Ishikawa (cell line): ENCODE measurements around the gene APBB3.

Experiments used
- CEBPB ChIP-seq: IDR thresholded peaks from 2 replicates; pipeline ENCODE4 v1.6.1; 2012
- CREB1 ChIP-seq: IDR thresholded peaks from 2 replicates; pipeline ENCODE4 v1.6.1; 2012; ENCODE audit warnings: low read depth
- EGR1 ChIP-seq: IDR thresholded peaks from 2 replicates; pipeline ENCODE4 v1.6.1; 2012
- EP300 ChIP-seq: IDR thresholded peaks from 2 replicates; pipeline ENCODE4 v1.6.1; 2012; ENCODE audit warnings: borderline replicate concordance
- FOXM1 ChIP-seq: IDR thresholded peaks from 2 replicates; pipeline ENCODE4 v1.6.1; 2012; ENCODE audit warnings: low read depth, borderline replicate concordance
- NFIC ChIP-seq: IDR thresholded peaks from 2 replicates; pipeline ENCODE4 v1.6.1; 2012
- RAD21 ChIP-seq: IDR thresholded peaks from 2 replicates; pipeline ENCODE4 v1.6.1; 2012; ENCODE audit warnings: low read depth
- TAF1 ChIP-seq: IDR thresholded peaks from 2 replicates; pipeline ENCODE4 v1.6.1; 2012; ENCODE audit warnings: low read depth, mild to moderate bottlenecking
- TCF12 ChIP-seq: IDR thresholded peaks from 2 replicates; pipeline ENCODE4 v1.6.1; 2012; ENCODE audit warnings: low read depth
- TEAD4 ChIP-seq: IDR thresholded peaks from 2 replicates; pipeline ENCODE4 v1.6.1; 2012
- YY1 ChIP-seq: IDR thresholded peaks from 2 replicates; pipeline ENCODE4 v1.6.1; 2012; ENCODE audit warnings: low read depth
- ZBTB7A ChIP-seq: IDR thresholded peaks from 2 replicates; pipeline ENCODE4 v1.6.1; 2012; ENCODE audit warnings: low read depth
- TF ChIP-seq, protein P1 (sequence below): IDR thresholded peaks from 2 replicates; pipeline ENCODE4 v1.6.1; 2012; ENCODE audit warnings: low read depth, mild to moderate bottlenecking
- TF ChIP-seq, protein P2 (sequence below): IDR thresholded peaks from 2 replicates; pipeline ENCODE4 v1.6.1; 2012
- TF ChIP-seq, protein P3 (sequence below): IDR thresholded peaks from 2 replicates; pipeline ENCODE4 v1.6.1; 2012

APBB3 gene

DNA sequence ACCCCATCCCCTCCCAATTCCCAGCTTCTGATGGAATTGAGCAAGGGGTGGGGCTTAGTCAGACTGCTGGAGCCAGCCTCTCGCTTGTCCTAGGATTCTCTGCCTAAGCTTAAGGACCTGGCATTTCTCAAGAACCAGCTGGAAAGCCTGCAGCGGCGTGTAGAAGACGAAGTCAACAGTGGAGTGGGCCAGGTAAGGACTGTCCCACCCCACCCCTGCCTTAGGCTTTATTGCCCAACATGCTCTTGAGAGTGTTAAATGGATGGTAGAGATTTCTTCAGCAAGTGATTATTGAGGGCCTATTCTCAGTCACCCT lies 1.3 kb upstream of the APBB3 start:
- TF ChIP-seq, protein P1, sequence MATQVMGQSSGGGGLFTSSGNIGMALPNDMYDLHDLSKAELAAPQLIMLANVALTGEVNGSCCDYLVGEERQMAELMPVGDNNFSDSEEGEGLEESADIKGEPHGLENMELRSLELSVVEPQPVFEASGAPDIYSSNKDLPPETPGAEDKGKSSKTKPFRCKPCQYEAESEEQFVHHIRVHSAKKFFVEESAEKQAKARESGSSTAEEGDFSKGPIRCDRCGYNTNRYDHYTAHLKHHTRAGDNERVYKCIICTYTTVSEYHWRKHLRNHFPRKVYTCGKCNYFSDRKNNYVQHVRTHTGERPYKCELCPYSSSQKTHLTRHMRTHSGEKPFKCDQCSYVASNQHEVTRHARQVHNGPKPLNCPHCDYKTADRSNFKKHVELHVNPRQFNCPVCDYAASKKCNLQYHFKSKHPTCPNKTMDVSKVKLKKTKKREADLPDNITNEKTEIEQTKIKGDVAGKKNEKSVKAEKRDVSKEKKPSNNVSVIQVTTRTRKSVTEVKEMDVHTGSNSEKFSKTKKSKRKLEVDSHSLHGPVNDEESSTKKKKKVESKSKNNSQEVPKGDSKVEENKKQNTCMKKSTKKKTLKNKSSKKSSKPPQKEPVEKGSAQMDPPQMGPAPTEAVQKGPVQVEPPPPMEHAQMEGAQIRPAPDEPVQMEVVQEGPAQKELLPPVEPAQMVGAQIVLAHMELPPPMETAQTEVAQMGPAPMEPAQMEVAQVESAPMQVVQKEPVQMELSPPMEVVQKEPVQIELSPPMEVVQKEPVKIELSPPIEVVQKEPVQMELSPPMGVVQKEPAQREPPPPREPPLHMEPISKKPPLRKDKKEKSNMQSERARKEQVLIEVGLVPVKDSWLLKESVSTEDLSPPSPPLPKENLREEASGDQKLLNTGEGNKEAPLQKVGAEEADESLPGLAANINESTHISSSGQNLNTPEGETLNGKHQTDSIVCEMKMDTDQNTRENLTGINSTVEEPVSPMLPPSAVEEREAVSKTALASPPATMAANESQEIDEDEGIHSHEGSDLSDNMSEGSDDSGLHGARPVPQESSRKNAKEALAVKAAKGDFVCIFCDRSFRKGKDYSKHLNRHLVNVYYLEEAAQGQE = no peak
- TF ChIP-seq YY1 (no peak), ZBTB7A (no peak)

DNA sequence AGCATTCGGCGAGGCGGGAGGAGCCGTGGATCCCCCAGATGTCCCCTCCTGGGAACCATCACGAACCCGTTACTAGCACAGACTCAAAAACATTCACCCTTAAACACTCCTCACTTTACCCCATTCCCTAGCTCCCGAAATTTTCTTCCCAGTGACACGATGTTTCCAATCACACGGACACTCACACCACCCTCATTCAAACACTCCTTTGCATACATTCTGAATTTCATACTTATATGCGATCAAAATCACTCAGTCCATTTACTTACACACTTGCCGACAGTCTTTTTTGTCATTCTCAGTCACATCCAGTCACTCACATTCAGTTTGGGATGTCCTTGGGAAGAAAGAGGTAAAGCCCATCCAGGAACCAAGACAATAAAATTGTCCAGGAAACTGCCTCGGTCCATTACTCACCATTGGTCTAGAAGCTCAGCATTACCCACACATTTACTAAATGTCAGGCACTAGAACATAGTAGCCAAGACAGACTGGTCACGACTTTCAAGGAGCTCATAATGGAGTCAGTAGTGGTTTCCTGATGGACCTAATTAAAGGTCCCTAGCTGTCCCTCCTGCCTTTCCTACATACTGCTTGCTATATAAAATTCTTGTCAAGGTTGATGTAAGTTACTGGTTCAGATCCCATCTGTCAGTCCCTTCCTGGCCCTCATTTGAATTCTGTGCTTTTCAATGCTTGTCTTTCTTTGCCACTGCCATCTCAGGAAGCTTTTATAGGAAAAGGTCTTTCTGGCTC lies 804 bp upstream of the APBB3 start:
- no peak for TF ChIP-seq YY1
- TF ChIP-seq, protein P2, sequence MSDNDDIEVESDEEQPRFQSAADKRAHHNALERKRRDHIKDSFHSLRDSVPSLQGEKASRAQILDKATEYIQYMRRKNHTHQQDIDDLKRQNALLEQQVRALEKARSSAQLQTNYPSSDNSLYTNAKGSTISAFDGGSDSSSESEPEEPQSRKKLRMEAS = no peak
- no peak for TF ChIP-seq FOXM1
- TF ChIP-seq CEBPB = no peak
- no peak for TF ChIP-seq TCF12
- TF ChIP-seq EP300 = no peak
- TF ChIP-seq, protein P3, sequence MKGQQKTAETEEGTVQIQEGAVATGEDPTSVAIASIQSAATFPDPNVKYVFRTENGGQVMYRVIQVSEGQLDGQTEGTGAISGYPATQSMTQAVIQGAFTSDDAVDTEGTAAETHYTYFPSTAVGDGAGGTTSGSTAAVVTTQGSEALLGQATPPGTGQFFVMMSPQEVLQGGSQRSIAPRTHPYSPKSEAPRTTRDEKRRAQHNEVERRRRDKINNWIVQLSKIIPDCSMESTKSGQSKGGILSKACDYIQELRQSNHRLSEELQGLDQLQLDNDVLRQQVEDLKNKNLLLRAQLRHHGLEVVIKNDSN = no peak
- TF ChIP-seq, protein P1 = no peak
- TF ChIP-seq TAF1 = no peak

DNA sequence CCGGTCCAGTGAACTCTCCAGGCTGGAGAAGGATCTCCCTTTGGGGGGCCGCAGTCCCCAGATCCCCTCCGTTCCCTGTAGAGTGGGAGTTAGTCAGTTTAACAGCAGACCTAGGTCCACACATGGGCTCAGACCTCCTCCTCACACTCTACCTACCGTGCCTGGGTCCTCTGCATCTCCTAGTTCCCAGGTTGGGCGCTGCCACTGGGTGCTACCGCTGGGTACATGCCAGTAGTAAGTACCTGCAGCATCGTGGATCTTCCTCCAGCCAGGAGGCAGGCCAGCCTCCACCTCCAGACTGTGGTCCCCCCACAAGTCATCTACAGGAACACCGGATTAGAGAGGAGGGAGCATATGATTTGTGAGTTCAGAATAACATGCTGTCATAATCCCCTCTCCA lies 802 bp downstream of the APBB3 start:
- TF ChIP-seq, protein P2 = no peak
- TF ChIP-seq CREB1 = no peak
- no peak for TF ChIP-seq YY1
- TF ChIP-seq, protein P1 = no peak
- no peak for TF ChIP-seq RAD21
- TF ChIP-seq FOXM1 = no peak
- TF ChIP-seq, protein P3 = no peak
- no peak for TF ChIP-seq CEBPB
- TF ChIP-seq TAF1 = no peak
- TF ChIP-seq TCF12 = no peak
- no peak for TF ChIP-seq NFIC
- no peak for TF ChIP-seq EP300
- TF ChIP-seq ZBTB7A = no peak
- no peak for TF ChIP-seq EGR1
- TF ChIP-seq TEAD4 = no peak

DNA sequence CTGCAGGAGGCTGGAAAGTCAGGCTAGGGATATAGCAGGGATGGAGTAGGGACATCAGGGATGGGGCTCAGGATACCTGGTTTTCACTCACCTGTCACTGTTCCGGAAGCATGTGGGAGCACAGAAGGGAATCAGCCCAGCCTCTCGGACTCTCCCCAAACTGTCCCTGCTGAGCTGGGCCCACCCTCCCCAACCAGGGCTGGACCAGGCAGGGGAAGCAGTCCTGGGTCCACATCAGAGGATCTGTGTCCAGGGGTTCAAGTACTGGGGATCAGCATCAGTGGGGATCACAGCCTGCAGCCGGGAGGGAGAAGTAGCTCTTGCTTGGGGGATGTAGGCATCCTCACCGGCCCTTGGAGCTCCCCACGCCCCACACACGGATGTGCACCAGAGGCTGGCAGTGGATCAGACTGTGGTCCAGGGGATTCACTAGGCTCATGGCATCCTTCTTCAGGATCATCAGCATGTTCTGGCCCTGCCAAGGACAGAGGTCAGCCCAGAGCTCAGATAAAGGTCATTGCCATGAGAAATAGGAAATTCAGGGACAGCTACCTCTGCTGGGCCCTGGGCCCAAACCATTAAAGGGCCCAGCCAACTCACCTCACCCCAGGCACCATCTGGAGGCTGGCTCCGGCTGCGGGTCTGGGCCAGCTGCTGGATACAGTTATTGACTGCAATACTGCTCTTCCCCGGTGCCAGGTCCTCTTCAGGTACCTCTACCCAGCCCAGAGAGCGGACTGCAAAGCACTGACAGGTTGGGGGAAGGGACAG lies 2.5 kb downstream of the APBB3 start:
- TF ChIP-seq, protein P1 = no peak
- TF ChIP-seq EGR1 = no peak
- no peak for TF ChIP-seq CEBPB
- no peak for TF ChIP-seq RAD21
- TF ChIP-seq CREB1 = no peak
- TF ChIP-seq ZBTB7A = no peak
- no peak for TF ChIP-seq TCF12
- TF ChIP-seq TAF1 = no peak
- TF ChIP-seq, protein P3 = no peak
- TF ChIP-seq FOXM1 = no peak
- no peak for TF ChIP-seq NFIC
- no peak for TF ChIP-seq TEAD4
